ENCODE results near the gene UACA. TPM values are rescaled to one million over a fixed set of nuclear protein-coding genes. Genes with fewer than 3 reads are reported as not detected.

UACA gene
- total and polyA plus RNA-seq, 2 of the 8 experiments (the other 6 are each of a cell fraction or from before 2014, with no cell fraction given), result 28.6 to 38.9 TPM

DNA sequence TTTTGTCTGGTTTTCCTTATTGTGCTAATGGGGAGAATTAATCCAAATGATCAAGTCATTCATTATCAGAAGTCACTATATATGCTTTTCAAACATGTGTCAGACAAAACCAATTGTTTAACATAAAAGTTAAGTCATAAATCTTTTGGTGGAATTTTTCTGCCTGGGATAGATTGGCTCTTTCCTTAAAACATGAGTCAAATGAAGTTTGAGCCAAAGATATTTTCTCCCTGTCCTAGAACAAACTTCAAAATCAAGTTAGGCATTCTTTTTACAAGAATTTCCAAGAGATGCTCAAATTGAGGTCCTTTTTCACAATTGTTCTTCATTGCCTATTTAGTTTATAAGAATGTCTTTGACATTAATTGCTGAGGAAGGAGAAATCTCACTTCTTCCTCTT, 138.3 kb downstream of the UACA start (continued):
- TF ChIP-seq ASH2L (IDR thresholded peaks at IDR 0.05; ENCODE audit: low read length), result no peak
- no peak for TF ChIP-seq USF2 (IDR thresholded peaks at IDR 0.05; ENCODE audit: low read length)
- no peak for TF ChIP-seq CTBP2 (IDR thresholded peaks at IDR 0.05; ENCODE audit: borderline replicate concordance, insufficient read depth, insufficient read length, low read length)
